ENCODE measurements around the gene SHANK1.

DNA sequence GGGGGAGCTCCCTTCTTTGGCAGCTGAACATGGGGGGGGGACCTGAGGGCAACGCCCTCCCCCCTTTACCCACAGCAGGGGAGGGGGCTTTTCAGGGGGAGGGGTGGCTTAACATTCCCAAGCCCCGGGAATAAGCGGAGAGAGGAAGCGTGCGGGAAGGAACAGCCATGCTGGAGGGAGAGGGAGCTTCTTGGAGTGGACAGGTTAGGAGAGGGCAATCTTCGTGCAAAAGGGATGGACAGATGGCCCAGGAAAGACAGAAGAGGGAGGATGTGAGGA, 59.6 kb downstream of the SHANK1 start:
- TF ChIP-seq, protein P1, sequence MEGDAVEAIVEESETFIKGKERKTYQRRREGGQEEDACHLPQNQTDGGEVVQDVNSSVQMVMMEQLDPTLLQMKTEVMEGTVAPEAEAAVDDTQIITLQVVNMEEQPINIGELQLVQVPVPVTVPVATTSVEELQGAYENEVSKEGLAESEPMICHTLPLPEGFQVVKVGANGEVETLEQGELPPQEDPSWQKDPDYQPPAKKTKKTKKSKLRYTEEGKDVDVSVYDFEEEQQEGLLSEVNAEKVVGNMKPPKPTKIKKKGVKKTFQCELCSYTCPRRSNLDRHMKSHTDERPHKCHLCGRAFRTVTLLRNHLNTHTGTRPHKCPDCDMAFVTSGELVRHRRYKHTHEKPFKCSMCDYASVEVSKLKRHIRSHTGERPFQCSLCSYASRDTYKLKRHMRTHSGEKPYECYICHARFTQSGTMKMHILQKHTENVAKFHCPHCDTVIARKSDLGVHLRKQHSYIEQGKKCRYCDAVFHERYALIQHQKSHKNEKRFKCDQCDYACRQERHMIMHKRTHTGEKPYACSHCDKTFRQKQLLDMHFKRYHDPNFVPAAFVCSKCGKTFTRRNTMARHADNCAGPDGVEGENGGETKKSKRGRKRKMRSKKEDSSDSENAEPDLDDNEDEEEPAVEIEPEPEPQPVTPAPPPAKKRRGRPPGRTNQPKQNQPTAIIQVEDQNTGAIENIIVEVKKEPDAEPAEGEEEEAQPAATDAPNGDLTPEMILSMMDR (IDR thresholded peaks at IDR 0.05), result no peak
- no peak for TF ChIP-seq POLR2A (IDR thresholded peaks at IDR 0.05)
